HEK293 (cell line): Measurements from ENCODE around the gene TRUB2.

Source experiments
- GLIS2 ChIP-seq: fragments of 450-650 bp; formaldehyde crosslinking; IDR thresholded peaks from 2 replicates; pipeline ENCODE4 v1.5.1; 2016; ENCODE audit warnings: missing biosample characterization, missing genetic modification characterization
- HOXC10 ChIP-seq: sonication (generic); formaldehyde crosslinking; IDR thresholded peaks from 2 replicates; pipeline ENCODE4 v1.8.1; 2023; ENCODE audit warnings: mild to moderate bottlenecking, missing genetic modification reagents
- KLF1 ChIP-seq: fragments of 450-650 bp; formaldehyde crosslinking; IDR thresholded peaks from 2 replicates; pipeline ENCODE4 v1.5.1; 2016; ENCODE audit warnings: missing biosample characterization, missing genetic modification characterization
- KLF16 ChIP-seq: fragments of 450-650 bp; formaldehyde crosslinking; IDR thresholded peaks from 2 replicates; pipeline ENCODE4 v1.5.1; 2017; ENCODE audit warnings: missing biosample characterization, missing genetic modification characterization
- TSHZ1 ChIP-seq: fragments of 450-650 bp; formaldehyde crosslinking; IDR thresholded peaks from 2 replicates; pipeline ENCODE4 v1.5.1; 2016; ENCODE audit warnings: missing biosample characterization, missing genetic modification characterization, borderline replicate concordance
- YY2 ChIP-seq: fragments of 450-650 bp; formaldehyde crosslinking; IDR thresholded peaks from 2 replicates; pipeline ENCODE4 v1.5.1; 2016; ENCODE audit warnings: missing biosample characterization, missing genetic modification characterization
- ZBTB1 ChIP-seq: fragments of 450-650 bp; formaldehyde crosslinking; IDR thresholded peaks from 2 replicates; pipeline ENCODE4 v1.5.1; 2016; ENCODE audit warnings: missing biosample characterization, missing genetic modification characterization
- ZBTB10 ChIP-seq: fragments of 450-650 bp; formaldehyde crosslinking; IDR thresholded peaks from 2 replicates; pipeline ENCODE4 v1.5.1; 2016; ENCODE audit warnings: missing biosample characterization, missing genetic modification characterization
- ZBTB11 ChIP-seq: fragments of 450-650 bp; formaldehyde crosslinking; conservative IDR thresholded peaks from 2 replicates; pipeline ENCODE4 v1.5.1; 2016; ENCODE audit warnings: low read depth, missing biosample characterization, missing genetic modification characterization
- ZNF112 ChIP-seq: fragments of 450-650 bp; formaldehyde crosslinking; IDR thresholded peaks from 2 replicates; pipeline ENCODE4 v1.5.0; 2017; ENCODE audit warnings: missing biosample characterization, missing genetic modification characterization
- ZNF169 ChIP-seq: fragments of 450-650 bp; formaldehyde crosslinking; IDR thresholded peaks from 2 replicates; pipeline ENCODE4 v1.5.1; 2016; ENCODE audit warnings: missing biosample characterization, missing genetic modification characterization
- ZNF18 ChIP-seq: fragments of 450-650 bp; formaldehyde crosslinking; IDR thresholded peaks from 2 replicates; pipeline ENCODE4 v1.5.1; 2016; ENCODE audit warnings: missing biosample characterization, missing genetic modification characterization
- ZNF202 ChIP-seq: fragments of 450-650 bp; formaldehyde crosslinking; IDR thresholded peaks from 2 replicates; pipeline ENCODE4 v1.5.1; 2016; ENCODE audit warnings: missing biosample characterization, missing genetic modification characterization, borderline replicate concordance
- ZNF394 ChIP-seq: fragments of 450-650 bp; formaldehyde crosslinking; IDR thresholded peaks from 2 replicates; pipeline ENCODE4 v1.5.1; 2016; ENCODE audit warnings: missing biosample characterization, missing genetic modification characterization, mild to moderate bottlenecking, moderate library complexity, borderline replicate concordance
- ZNF398 ChIP-seq: fragments of 450-650 bp; formaldehyde crosslinking; IDR thresholded peaks from 2 replicates; pipeline ENCODE4 v1.5.1; 2017; ENCODE audit warnings: missing biosample characterization, missing genetic modification characterization
- ZNF404 ChIP-seq: fragments of 450-650 bp; formaldehyde crosslinking; IDR thresholded peaks from 2 replicates; pipeline ENCODE4 v1.5.1; 2017; ENCODE audit warnings: missing biosample characterization, missing genetic modification characterization
- ZNF473 ChIP-seq: fragments of 450-650 bp; formaldehyde crosslinking; IDR thresholded peaks from 2 replicates; pipeline ENCODE4 v1.5.1; 2017; ENCODE audit warnings: missing biosample characterization, missing genetic modification characterization
- ZNF510 ChIP-seq: fragments of 450-650 bp; formaldehyde crosslinking; IDR thresholded peaks from 2 replicates; pipeline ENCODE4 v1.5.1; 2018; ENCODE audit warnings: mild to moderate bottlenecking, missing genetic modification characterization, missing biosample characterization; ENCODE audit not compliant: insufficient replicate concordance
- ZNF521 ChIP-seq: fragments of 450-650 bp; formaldehyde crosslinking; IDR thresholded peaks from 2 replicates; pipeline ENCODE4 v1.5.1; 2017; ENCODE audit warnings: missing biosample characterization, mild to moderate bottlenecking, missing genetic modification characterization
- ZNF530 ChIP-seq: fragments of 450-650 bp; formaldehyde crosslinking; IDR thresholded peaks from 2 replicates; pipeline ENCODE4 v1.5.1; 2016; ENCODE audit warnings: low read depth, missing biosample characterization, missing genetic modification characterization
- ZNF549 ChIP-seq: fragments of 450-650 bp; IDR thresholded peaks from 2 replicates; pipeline ENCODE4 v1.5.1; 2018; ENCODE audit warnings: missing biosample characterization, missing genetic modification characterization, mild to moderate bottlenecking, inconsistent platforms, moderate library complexity
- ZNF596 ChIP-seq: fragments of 450-650 bp; IDR thresholded peaks from 2 replicates; pipeline ENCODE4 v1.5.0; 2018; ENCODE audit warnings: missing biosample characterization, mild to moderate bottlenecking, missing genetic modification characterization, moderate library complexity
- ZNF600 ChIP-seq: fragments of 450-650 bp; formaldehyde crosslinking; IDR thresholded peaks from 2 replicates; pipeline ENCODE4 v1.5.1; 2016; ENCODE audit warnings: missing biosample characterization, missing genetic modification characterization
- ZNF629 ChIP-seq: fragments of 450-650 bp; formaldehyde crosslinking; IDR thresholded peaks from 2 replicates; pipeline ENCODE4 v1.5.1; 2017; ENCODE audit warnings: missing biosample characterization, missing genetic modification characterization
- ZNF658 ChIP-seq: fragments of 450-650 bp; formaldehyde crosslinking; IDR thresholded peaks from 2 replicates; pipeline ENCODE4; 2016; ENCODE audit warnings: missing biosample characterization, missing genetic modification characterization
- ZSCAN23 ChIP-seq: fragments of 450-650 bp; formaldehyde crosslinking; IDR thresholded peaks from 2 replicates; pipeline ENCODE4 v1.5.1; 2016; ENCODE audit warnings: missing biosample characterization, missing genetic modification characterization

Gene TRUB2

GRCh38 chr9:128370752-128371629, 48.7 kb upstream of the TRUB2 start, which contains the start of gene URM1 (continued):
- no peak for TF ChIP-seq ZBTB10 (tag by site-specific recombination)
- TF ChIP-seq ZBTB1 (tag by site-specific recombination), result no peak
- TF ChIP-seq ZNF398, result peak; percentile 95
- no peak for TF ChIP-seq ZNF521
- TF ChIP-seq GLIS2, result no peak
- no peak for TF ChIP-seq TSHZ1 (tag by site-specific recombination)
- no peak for TF ChIP-seq ZNF510 (tag by site-specific recombination)
- TF ChIP-seq ZNF202 (tag by site-specific recombination), result no peak
- TF ChIP-seq HOXC10 (CRISPR knock-in tag), result no peak
- peak; percentile 91 for TF ChIP-seq ZBTB11 (tag by site-specific recombination)
- no peak for TF ChIP-seq ZSCAN23
- no peak; the same call in 1 of the 2 replicates for TF ChIP-seq KLF16 (tag by site-specific recombination)
- TF ChIP-seq ZNF18 (tag by site-specific recombination), result no peak
- peak; percentile 64; the same call in 1 of the 2 replicates for TF ChIP-seq KLF1 (tag by site-specific recombination)
- no peak for TF ChIP-seq ZNF600 (tag by site-specific recombination)
- TF ChIP-seq ZNF394, result no peak
- peak; percentile 82 for TF ChIP-seq YY2 (tag by site-specific recombination)
- no peak for TF ChIP-seq ZNF112
- TF ChIP-seq ZNF658 (tag by site-specific recombination), result no peak
- TF ChIP-seq ZNF549 (tag by site-specific recombination), result no peak
- TF ChIP-seq ZNF596 (tag by site-specific recombination), result no peak
- TF ChIP-seq ZNF404 (tag by site-specific recombination), result no peak
- TF ChIP-seq ZNF169 (tag by site-specific recombination), result no peak
- no peak for TF ChIP-seq ZNF530 (tag by site-specific recombination)
- no peak for TF ChIP-seq ZNF473 (tag by site-specific recombination)
- TF ChIP-seq ZNF629 (tag by site-specific recombination), result peak; percentile 40; the same call in 1 of the 2 replicates
